ENCODE results near the gene PEMT.

PEMT gene

GRCh38 chr17:17513626-17514025 lies 77.9 kb downstream of the PEMT start:
- no peak for ATAC-seq (replicated peaks)
- Mint-ChIP-seq H3K36me3 (ENCODE audit: insufficient read depth) (no peaks in the 10 kb centered on the region), H3K4me3 (no peak overlapping the region), H3K27me3 (no peaks in the 10 kb centered on the region), H3K9me3 (no peaks in the 10 kb centered on the region), H3K27ac (no peak overlapping the region), H3K4me1 (ENCODE audit: low read depth in 2 of 2) (peaks cover 0 to 17% of the 10 kb centered on the region in 2 donors)
- no peak for DNase-seq

GRCh38 chr17:17512866-17513265 lies 78.6 kb downstream of the PEMT start:
- Mint-ChIP-seq H3K9me3 (no peaks in the 10 kb centered on the region), H3K27me3 (no peaks in the 10 kb centered on the region), H3K4me3 (no peak overlapping the region), H3K36me3 (ENCODE audit: insufficient read depth) (no peaks in the 10 kb centered on the region), H3K4me1 (ENCODE audit: low read depth in 2 of 2) (peaks cover 0 to 17% of the 10 kb centered on the region in 2 donors), H3K27ac (no peak overlapping the region)
- ATAC-seq (replicated peaks) (no peak), DNase-seq (no peak)

GRCh38 chr17:17511881-17512858 lies 79.3 kb downstream of the PEMT start:
- ATAC-seq (replicated peaks), result no peak
- DNase-seq, result no peak
- H3K4me3 Mint-ChIP-seq, result no peak overlapping the region
- no peaks in the 10 kb centered on the region for H3K9me3 Mint-ChIP-seq
- H3K36me3 Mint-ChIP-seq (ENCODE audit: insufficient read depth), result no peaks in the 10 kb centered on the region
- H3K27me3 Mint-ChIP-seq, result no peaks in the 10 kb centered on the region
- peaks cover 0 to 17% of the 10 kb centered on the region in 2 donors for H3K4me1 Mint-ChIP-seq (ENCODE audit: low read depth in 2 of 2)
- peak overlapping the region in 1 of 2 donors; percentile 81 for H3K27ac Mint-ChIP-seq

- Mint-ChIP-seq H3K36me3 (ENCODE audit: insufficient read depth) (no peaks in the 10 kb centered on the region), H3K27ac (peak overlapping the region in 1 of 2 donors; percentile 39), H3K4me3 (peak overlapping the region in 1 of 2 donors; percentile 47), H3K27me3 (no peaks in the 10 kb centered on the region), H3K9me3 (no peaks in the 10 kb centered on the region), H3K4me1 (ENCODE audit: low read depth in 2 of 2) (peaks cover 0 to 16% of the 10 kb centered on the region in 2 donors)
- no peak for ATAC-seq (replicated peaks)
- DNase-seq, result no peak
Measured at GRCh38 chr17:17511293-17511741, 80.2 kb downstream of the PEMT start.

- ATAC-seq (replicated peaks) (peak; percentile 70), DNase-seq (no peak)
- Mint-ChIP-seq H3K9me3 (no peaks in the 10 kb centered on the region), H3K36me3 (ENCODE audit: insufficient read depth) (no peaks in the 10 kb centered on the region), H3K27me3 (no peaks in the 10 kb centered on the region), H3K27ac (peak overlapping the region in 1 of 2 donors; percentile 39), H3K4me3 (peak overlapping the region in 1 of 2 donors; percentile 47), H3K4me1 (ENCODE audit: low read depth in 2 of 2) (peaks cover 0 to 16% of the 10 kb centered on the region in 2 donors)
Measured at GRCh38 chr17:17510456-17511292, 80.8 kb downstream of the PEMT start.

GRCh38 chr17:17509601-17510425 lies 81.7 kb downstream of the PEMT start:
- H3K36me3 Mint-ChIP-seq (ENCODE audit: insufficient read depth), result no peaks in the 10 kb centered on the region
- no peak for DNase-seq
- peak overlapping the region in 1 of 2 donors; percentile 47 for H3K4me3 Mint-ChIP-seq
- H3K9me3 Mint-ChIP-seq, result no peaks in the 10 kb centered on the region
- H3K4me1 Mint-ChIP-seq (ENCODE audit: low read depth in 2 of 2), result peaks cover 0 to 16% of the 10 kb centered on the region in 2 donors
- no peak for ATAC-seq (replicated peaks)
- H3K27ac Mint-ChIP-seq, result peak overlapping the region in 1 of 2 donors; percentile 39
- H3K27me3 Mint-ChIP-seq, result no peaks in the 10 kb centered on the region

- H3K9me3 Mint-ChIP-seq, result no peaks in the 10 kb centered on the region
- no peak overlapping the region for H3K27ac Mint-ChIP-seq
- peaks cover 0 to 16% of the 10 kb centered on the region in 2 donors for H3K4me1 Mint-ChIP-seq (ENCODE audit: low read depth in 2 of 2)
Measured at GRCh38 chr17:17508646-17509591, 82.6 kb downstream of the PEMT start.

GRCh38 chr17:17508019-17508535 lies 83.4 kb downstream of the PEMT start:
- Mint-ChIP-seq H3K9me3 (no peaks in the 10 kb centered on the region), H3K4me1 (ENCODE audit: low read depth in 2 of 2) (peaks cover 0 to 16% of the 10 kb centered on the region in 2 donors), H3K36me3 (ENCODE audit: insufficient read depth) (no peaks in the 10 kb centered on the region), H3K4me3 (no peak overlapping the region), H3K27me3 (peaks cover 4 to 6% of the 10 kb centered on the region in 2 donors), H3K27ac (no peak overlapping the region)
- ATAC-seq (replicated peaks), result no peak
- DNase-seq, result no peak

More at GRCh38 chr17:17508646-17509591, 82.6 kb downstream of the PEMT start:
- no peaks in the 10 kb centered on the region for H3K27me3 Mint-ChIP-seq
- no peaks in the 10 kb centered on the region for H3K36me3 Mint-ChIP-seq (ENCODE audit: insufficient read depth)
- DNase-seq (no peak), ATAC-seq (replicated peaks) (no peak)
- no peak overlapping the region for H3K4me3 Mint-ChIP-seq

- no peak for ATAC-seq (replicated peaks)
- H3K36me3 Mint-ChIP-seq (ENCODE audit: insufficient read depth), result no peaks in the 10 kb centered on the region
- H3K4me3 Mint-ChIP-seq, result no peak overlapping the region
- peaks cover 0 to 16% of the 10 kb centered on the region in 2 donors for H3K4me1 Mint-ChIP-seq (ENCODE audit: low read depth in 2 of 2)
- H3K27ac Mint-ChIP-seq, result no peak overlapping the region
- H3K27me3 Mint-ChIP-seq, result peaks cover 9 to 12% of the 10 kb centered on the region in 2 donors
- no peaks in the 10 kb centered on the region for H3K9me3 Mint-ChIP-seq
- no peak for DNase-seq
Measured at GRCh38 chr17:17507465-17508011, 84.0 kb downstream of the PEMT start.

- DNase-seq, result no peak
- ATAC-seq (replicated peaks), result no peak
- H3K4me1 Mint-ChIP-seq (ENCODE audit: low read depth in 2 of 2), result peaks cover 0 to 13% of the 10 kb centered on the region in 2 donors
- H3K27me3 Mint-ChIP-seq, result peaks cover 14 to 17% of the 10 kb centered on the region in 2 donors
- no peak overlapping the region for H3K4me3 Mint-ChIP-seq
- no peak overlapping the region for H3K27ac Mint-ChIP-seq
- H3K9me3 Mint-ChIP-seq, result no peaks in the 10 kb centered on the region
- no peaks in the 10 kb centered on the region for H3K36me3 Mint-ChIP-seq (ENCODE audit: insufficient read depth)
Measured at GRCh38 chr17:17506893-17507464, 84.5 kb downstream of the PEMT start.

- DNase-seq (no peak), ATAC-seq (replicated peaks) (no peak)
- H3K36me3 Mint-ChIP-seq (ENCODE audit: insufficient read depth), result no peaks in the 10 kb centered on the region
- peaks cover 0 to 12% of the 10 kb centered on the region in 2 donors for H3K4me1 Mint-ChIP-seq (ENCODE audit: low read depth in 2 of 2)
- H3K27ac Mint-ChIP-seq, result no peak overlapping the region
- H3K27me3 Mint-ChIP-seq, result peaks cover 16 to 21% of the 10 kb centered on the region in 2 donors
- no peak overlapping the region for H3K4me3 Mint-ChIP-seq
- H3K9me3 Mint-ChIP-seq, result no peaks in the 10 kb centered on the region
Measured at GRCh38 chr17:17506181-17506741, 85.2 kb downstream of the PEMT start.

All from effector memory CD8-positive, alpha-beta T cell (primary cell).